K562 (cell line): Measurements from ENCODE around the gene ALDH3A2. TPM values are rescaled to one million over a fixed set of nuclear protein-coding genes. Genes with fewer than 3 reads are reported as not detected.

Experiments used
- ATAC-seq: fragments of 200-7000 bp; cut with Tn5 transposase; 3 replicates; pipeline ENCODE4 v1.9.1; 2020; ENCODE audit warnings: moderate library complexity
- BruUV-seq: library from RNA; stranded (reverse); fragments of 400-500 nt; replicated peaks from 2 replicates; lab custom pipeline; 2021; lab: Mats Ljungman, UMichigan
- CTCF ChIA-PET: fragments of 300-600 bp; formaldehyde crosslinking; extraction: SDS; loops from one replicate; lab custom pipeline; 2021; ENCODE audit warnings: low intra/inter-chr PET ratio; lab: Yijun Ruan, JAX
- POLR2A ChIA-PET: fragments of 300-600, 350-650 bp; sonication (Branson Sonifier 250); formaldehyde crosslinking; extraction: SDS; loops from one replicate; lab custom pipeline; 2021; ENCODE audit warnings: antibody characterized with exemption, inconsistent platforms; lab: Yijun Ruan, JAX
- DNase-seq, 4 experiments: peaks; one replicate each; pipeline versions ENCODE4 v3.0.0 to v3.0.0-alpha.2; 2011 to 2018; ENCODE audit warnings: low spot score in 3 of 4, mixed read lengths in 3 of 4; ENCODE audit errors: extremely low read depth in 1 of 4
- FAIRE-seq: peaks from 2 replicates; lab custom pipeline; 2011; peaks lifted over from hg19 to GRCh38; lab: Jason Lieb, UNC
- H2AFZ ChIP-seq: 2 replicates; pipeline ENCODE4 v1.6.0; 2011; ENCODE audit warnings: low read depth, low read length, control low read depth, inconsistent platforms
- H3K27ac ChIP-seq: fragments of 200-600 bp; 3 replicates; pipeline ENCODE4 v1.8.0; 2011; ENCODE audit warnings: low read depth, mild to moderate bottlenecking, control low read depth, inconsistent platforms, low read length, moderate library complexity, mixed read lengths; ENCODE audit errors: extremely low read depth
- H3K27me3 ChIP-seq, 2 experiments: fragments of 300-600 bp in 1 of 2; 2 replicates in 1 of 2; 3 replicates in 1 of 2; pipeline versions ENCODE4 v1.6.0 to v1.8.0; 2011; ENCODE audit warnings: inconsistent platforms in 2 of 2, low read length in 2 of 2, mild to moderate bottlenecking in 1 of 2, mixed read lengths in 1 of 2, moderate library complexity in 1 of 2; ENCODE audit not compliant: control insufficient read depth in 2 of 2, insufficient read depth in 2 of 2
- H3K36me3 ChIP-seq: fragments of 300-600 bp; 3 replicates; pipeline ENCODE4 v1.8.0; 2011; ENCODE audit warnings: mild to moderate bottlenecking, low read length, inconsistent platforms; ENCODE audit not compliant: control insufficient read depth, insufficient read depth
- H3K4me1 ChIP-seq, 2 experiments: fragments of 200-600 bp in 1 of 2; replicated peaks in 1 of 2; 2 replicates in 1 of 2; 3 replicates in 1 of 2; pipeline versions ENCODE4 v1.5.1 to v1.8.0; 2011; ENCODE audit warnings: inconsistent platforms in 2 of 2, low read length in 2 of 2, mild to moderate bottlenecking in 1 of 2, mixed read lengths in 1 of 2, moderate library complexity in 1 of 2; ENCODE audit not compliant: control insufficient read depth in 2 of 2, insufficient read depth in 2 of 2
- H3K4me2 ChIP-seq: 2 replicates; pipeline ENCODE4 v1.6.1; 2011; ENCODE audit warnings: low read length, control low read depth, inconsistent platforms, mixed read lengths; ENCODE audit not compliant: insufficient read depth
- H3K4me3 ChIP-seq: fragments of 200-600 bp; sonication (generic), shearing (Covaris generic); 2 replicates; pipeline ENCODE4 v1.5.1; 2016; ENCODE audit warnings: control low read depth, inconsistent platforms
- H3K79me2 ChIP-seq: fragments of 200-600 bp; 3 replicates; pipeline ENCODE4 v1.8.0; 2011; ENCODE audit warnings: low read length, inconsistent platforms; ENCODE audit not compliant: control insufficient read depth, insufficient read depth
- H3K9ac ChIP-seq, 2 experiments: 2 replicates each; pipeline versions ENCODE4 v1.6.0 to v1.6.1; 2011; ENCODE audit warnings: low read depth in 2 of 2, low read length in 2 of 2, control low read depth in 1 of 2, inconsistent platforms in 1 of 2, mild to moderate bottlenecking in 1 of 2, mixed read lengths in 1 of 2; ENCODE audit not compliant: insufficient read depth in 1 of 2
- H3K9me1 ChIP-seq: one replicate; pipeline ENCODE4 v1.6.0; 2011; ENCODE audit warnings: inconsistent platforms, mild to moderate bottlenecking, low read length, moderate library complexity; ENCODE audit not compliant: control insufficient read depth, insufficient read depth
- H3K9me3 ChIP-seq: replicated peaks from 2 replicates; pipeline ENCODE4 v1.5.1; 2011; ENCODE audit warnings: low read depth, low read length, inconsistent platforms; ENCODE audit not compliant: control insufficient read depth, insufficient read depth
- H4K20me1 ChIP-seq: replicated peaks from 2 replicates; pipeline ENCODE4 v1.6.1; 2011; ENCODE audit warnings: low read length, inconsistent platforms, mixed read lengths; ENCODE audit not compliant: control insufficient read depth, insufficient read depth
- CEBPZ ChIP-seq: fragments of 150-350 bp; IDR thresholded peaks from 2 replicates; pipeline ENCODE4 v1.6.1; 2014; ENCODE audit warnings: low read depth, mild to moderate bottlenecking, low read length, borderline replicate concordance
- CXXC5 ChIP-seq: fragments of 250-450 bp; sonication (Bioruptor Pico); IDR thresholded peaks from 2 replicates; pipeline ENCODE4 v1.8.0; 2022; ENCODE audit warnings: inconsistent platforms, mild to moderate bottlenecking, moderate library complexity
- MYC ChIP-seq, 2 experiments: fragments of 250-450 bp in 1 of 2; sonication (Bioruptor Pico) in 1 of 2; IDR thresholded peaks; 2 replicates each; pipeline versions ENCODE4 v1.5.1 to v1.6.1; 2012 to 2021; ENCODE audit warnings: low read depth in 2 of 2, borderline replicate concordance in 1 of 2, improper control_type of control experiment in 1 of 2, low read length in 1 of 2, mild to moderate bottlenecking in 1 of 2, moderate library complexity in 1 of 2
- NR2F6 ChIP-seq: fragments of 450-650 bp; formaldehyde crosslinking; IDR thresholded peaks from 2 replicates; pipeline ENCODE4 v1.4.0; 2020; ENCODE audit warnings: mild to moderate bottlenecking
- NUFIP1 ChIP-seq: fragments of 450-650 bp; IDR thresholded peaks from 2 replicates; pipeline ENCODE4 v1.6.1; 2018; ENCODE audit not compliant: partially characterized antibody
- ZBTB12 ChIP-seq: fragments of 250-450 bp; sonication (Bioruptor Pico); IDR thresholded peaks from 2 replicates; pipeline ENCODE4 v1.4.0; 2020
- WGBS: fragments of 100-300 bp; shearing (Covaris generic); methylation state at CpG from one replicate; pipeline ENCODE4 v1.1.6; 2016; ENCODE audit warnings: low coverage, mixed read lengths; ENCODE audit not compliant: insufficient coverage; ENCODE audit errors: missing lambda C conversion rate; 5-methylcytosine and 5-hydroxymethylcytosine counted together
- in situ Hi-C: fragments of 300-500 bp; cut with MboI; formaldehyde crosslinking; loops from 4 replicates; pipeline ENCODE4 v1.15.0; 2018; ENCODE audit warnings: inconsistent platforms, mixed read lengths
- intact Hi-C: fragments of 100-400 bp; cut with micrococcal nuclease; formaldehyde crosslinking; loops from 2 replicates; pipeline ENCODE4 v1.14.2; 2022
- polyA plus RNA-seq, 8 experiments: library from polyadenylated mRNA; depleted of rRNA in 4 of 8; stranded (reverse) in 5 of 8; unstranded in 3 of 8; fragments of >200 nt; fragmentation: Nextera tagmentation in 2 of 8; fragmentation: Illumina TruSeq in 1 of 8; extraction: Ambion mirVana in 2 of 8; extraction: Trizol in 1 of 8; gene quantifications; 2 replicates each; pipeline versions ENCODE4 v1.2.1 to v1.2.3, GENCODE V29; 2011 to 2014; ENCODE audit warnings: inconsistent platforms in 1 of 8, missing spikeins in 1 of 8
- total RNA-seq, 7 experiments: library from RNA; depleted of rRNA in 6 of 7; stranded (reverse); fragments of >200 nt in 6 of 7; fragmentation: Illumina TruSeq in 2 of 7; extraction: Trizol in 2 of 7; gene quantifications; 2 replicates each; pipeline versions ENCODE4 v1.2.1 to v1.2.3, GENCODE V29; 2011 to 2021; ENCODE audit warnings: low replicate concordance in 1 of 7

Gene ALDH3A2
- total and polyA plus RNA-seq, 9 of the 15 experiments (the other 6 are each of a cell fraction or from before 2014, with no cell fraction given) = 0.01 to 0.78 (median 0.12) TPM; not detected in 5

- H3K4me2 ChIP-seq = no peak overlapping the region
- H3K9me1 ChIP-seq = no peaks in the 10 kb centered on the region
- no peak overlapping the region for H3K4me3 ChIP-seq
- no peak overlapping the region for H3K27ac ChIP-seq
- TF ChIP-seq CXXC5 (CRISPR knock-in tag) = no peak
- TF ChIP-seq CEBPZ = no peak
- TF ChIP-seq NR2F6 (CRISPR knock-in tag) = no peak
- no peak for TF ChIP-seq MYC (IDR thresholded peaks at IDR 0.05; ENCODE audit: low read depth, low read length)
- TF ChIP-seq MYC (CRISPR knock-in tag; IDR thresholded peaks at IDR 0.05; ENCODE audit: borderline replicate concordance, low read depth) = no peak
- no peak for TF ChIP-seq NUFIP1
- no peak for TF ChIP-seq ZBTB12
- DNase-seq (no peak), ATAC-seq (no peak), FAIRE-seq (no peak)
- no peak overlapping the region for H3K9ac ChIP-seq
- H4K20me1 ChIP-seq = no peaks in the 10 kb centered on the region
- POLR2A ChIA-PET = interaction anchor here (1.1 kb wide), 1 partner anchor 178 kb away, joined by 4 read pairs; no protein-coding TSS in a partner anchor
- no TSS peak for BruUV-seq
- intact Hi-C loops (loop anchor here (10.0 kb wide), 1 partner anchor 156 kb away; no protein-coding TSS in a partner anchor), in situ Hi-C loops (no loop called here)
- H3K4me1 ChIP-seq = no peaks in the 10 kb centered on the region
- no peak overlapping the region for H2AFZ ChIP-seq
- WGBS = 0% methylated on average over 2 of the region's 2 CpGs
- H3K79me2 ChIP-seq = no peaks in the 10 kb centered on the region
- no peaks in the 10 kb centered on the region for H3K27me3 ChIP-seq
- no peaks in the 10 kb centered on the region for H3K36me3 ChIP-seq
- CTCF ChIA-PET = no interaction called here
- no peaks in the 10 kb centered on the region for H3K9me3 ChIP-seq
Observed at GRCh38 chr17:19670908-19671307, 22.4 kb downstream of the ALDH3A2 start.
